Mesendoderm (in vitro differentiated cells): Measurements from ENCODE around the gene FTSJ3.
"Not testable (repeated sequence)": the region's sequence is repeated elsewhere in the genome, so short reads cannot be mapped to it uniquely, and the experiment has no call there.

Source experiments
- DNase-seq: peaks from one replicate; pipeline ENCODE4 v3.0.0; 2013
- H2AK5ac ChIP-seq: 2 replicates; pipeline ENCODE4 v1.6.1; 2013; ENCODE audit warnings: low read length, inconsistent platforms
- H2BK120ac ChIP-seq: 2 replicates; pipeline ENCODE4 v1.6.1; 2013; ENCODE audit warnings: low read depth, mild to moderate bottlenecking, low read length, moderate library complexity, mixed read lengths
- H2BK15ac ChIP-seq: replicated peaks from 2 replicates; pipeline ENCODE4 v1.6.1; 2013; ENCODE audit warnings: low read depth, mild to moderate bottlenecking, moderate library complexity
- H2BK5ac ChIP-seq: 2 replicates; pipeline ENCODE4 v1.6.1; 2013; ENCODE audit warnings: low read length, inconsistent platforms
- H3K18ac ChIP-seq: 2 replicates; pipeline ENCODE4 v1.6.1; 2013; ENCODE audit warnings: mild to moderate bottlenecking, low read length, mixed read lengths
- H3K23ac ChIP-seq: one replicate; pipeline ENCODE4 v1.6.1; 2013; ENCODE audit warnings: low read length
- H3K27ac ChIP-seq: 2 replicates; pipeline ENCODE4 v1.5.1; 2013; ENCODE audit warnings: low read depth, mild to moderate bottlenecking, inconsistent platforms, low read length, moderate library complexity
- H3K27me3 ChIP-seq: 2 replicates; pipeline ENCODE4 v1.6.1; 2013; ENCODE audit warnings: low read length, control low read depth, mild to moderate bottlenecking, inconsistent platforms; ENCODE audit not compliant: insufficient read depth, poor library complexity
- H3K36me3 ChIP-seq: 2 replicates; pipeline ENCODE4 v1.6.1; 2013; ENCODE audit warnings: low read length, inconsistent platforms; ENCODE audit not compliant: control insufficient read depth, insufficient read depth
- H3K4ac ChIP-seq: one replicate; pipeline ENCODE4 v1.6.1; 2013; ENCODE audit warnings: low read depth, mild to moderate bottlenecking, low read length, moderate library complexity
- H3K4me1 ChIP-seq: 2 replicates; pipeline ENCODE4 v1.6.1; 2013; ENCODE audit warnings: low read depth, low read length, inconsistent platforms; ENCODE audit not compliant: control insufficient read depth
- H3K4me2 ChIP-seq: 2 replicates; pipeline ENCODE4 v1.6.1; 2013; ENCODE audit warnings: low read length
- H3K4me3 ChIP-seq: 2 replicates; pipeline ENCODE4 v1.5.1; 2013; ENCODE audit warnings: mild to moderate bottlenecking, low read length
- H3K56ac ChIP-seq: one replicate; pipeline ENCODE4 v1.6.1; 2013; ENCODE audit warnings: low read length
- H3K79me1 ChIP-seq: 2 replicates; pipeline ENCODE4 v1.6.1; 2013; ENCODE audit warnings: low read length, inconsistent platforms
- H3K79me2 ChIP-seq: 2 replicates; pipeline ENCODE4 v1.6.1; 2013; ENCODE audit warnings: mild to moderate bottlenecking, low read length; ENCODE audit not compliant: control insufficient read depth, insufficient read depth
- H3K9ac ChIP-seq: 2 replicates; pipeline ENCODE4 v1.6.1; 2013; ENCODE audit warnings: low read length, inconsistent platforms
- H4K5ac ChIP-seq: one replicate; pipeline ENCODE4 v1.6.1; 2013; ENCODE audit warnings: low read length
- H4K8ac ChIP-seq: one replicate; pipeline ENCODE4 v1.6.1; 2013; ENCODE audit warnings: low read depth, mild to moderate bottlenecking, control low read depth, low read length, moderate library complexity
- WGBS: extraction: QIAGEN DNeasy Blood & Tissue Kit; methylation state at CpG from one replicate; pipeline ENCODE4 v1.1.7; 2013; ENCODE audit warnings: low lambda C conversion rate, missing lambda C conversion rate; ENCODE audit not compliant: insufficient coverage; ENCODE audit errors: extremely low coverage; 5-methylcytosine and 5-hydroxymethylcytosine counted together

Gene FTSJ3

DNA sequence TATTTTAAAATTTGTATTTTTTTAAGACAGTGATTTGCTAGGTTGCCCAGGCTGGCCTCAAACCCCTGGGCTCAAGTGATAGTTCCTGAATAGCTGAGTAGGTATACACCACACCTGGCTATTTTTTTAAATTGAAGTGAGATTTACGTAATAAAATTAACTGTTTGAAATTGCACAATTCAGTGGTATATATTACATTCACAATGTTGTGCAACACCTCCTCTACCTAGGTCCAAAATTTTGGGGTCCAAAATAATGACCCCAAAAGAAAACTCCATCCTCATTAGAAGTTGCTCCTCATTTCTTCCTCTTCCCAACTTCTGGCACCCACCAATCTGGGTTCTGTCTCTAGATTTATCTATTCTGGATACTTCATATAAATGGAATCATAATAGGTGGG, 18.0 kb upstream of the FTSJ3 start:
- Histone ChIP-seq H3K27me3 (no peaks in the 10 kb centered on the region), H3K4me1 (peaks cover 5% of the 10 kb centered on the region), H4K8ac (no peak overlapping the region), H3K79me2 (peaks cover 17% of the 10 kb centered on the region), H3K36me3 (no peaks in the 10 kb centered on the region), H3K79me1 (peaks cover 12% of the 10 kb centered on the region), H3K27ac (no peak overlapping the region), H3K4me3 (no peak overlapping the region), H2AK5ac (no peak overlapping the region), H2BK120ac (no peak overlapping the region), H3K56ac (no peak overlapping the region), H3K4me2 (no peak overlapping the region), H3K9ac (no peak overlapping the region), H4K5ac (no peak overlapping the region), H3K4ac (no peak overlapping the region), H3K23ac (no peak overlapping the region), H3K18ac (no peak overlapping the region), H2BK15ac (no peak overlapping the region), H2BK5ac (no peak overlapping the region)
- no peak for DNase-seq
- no CpG with 5 or more reads among the region's 1 CpG for WGBS

DNA sequence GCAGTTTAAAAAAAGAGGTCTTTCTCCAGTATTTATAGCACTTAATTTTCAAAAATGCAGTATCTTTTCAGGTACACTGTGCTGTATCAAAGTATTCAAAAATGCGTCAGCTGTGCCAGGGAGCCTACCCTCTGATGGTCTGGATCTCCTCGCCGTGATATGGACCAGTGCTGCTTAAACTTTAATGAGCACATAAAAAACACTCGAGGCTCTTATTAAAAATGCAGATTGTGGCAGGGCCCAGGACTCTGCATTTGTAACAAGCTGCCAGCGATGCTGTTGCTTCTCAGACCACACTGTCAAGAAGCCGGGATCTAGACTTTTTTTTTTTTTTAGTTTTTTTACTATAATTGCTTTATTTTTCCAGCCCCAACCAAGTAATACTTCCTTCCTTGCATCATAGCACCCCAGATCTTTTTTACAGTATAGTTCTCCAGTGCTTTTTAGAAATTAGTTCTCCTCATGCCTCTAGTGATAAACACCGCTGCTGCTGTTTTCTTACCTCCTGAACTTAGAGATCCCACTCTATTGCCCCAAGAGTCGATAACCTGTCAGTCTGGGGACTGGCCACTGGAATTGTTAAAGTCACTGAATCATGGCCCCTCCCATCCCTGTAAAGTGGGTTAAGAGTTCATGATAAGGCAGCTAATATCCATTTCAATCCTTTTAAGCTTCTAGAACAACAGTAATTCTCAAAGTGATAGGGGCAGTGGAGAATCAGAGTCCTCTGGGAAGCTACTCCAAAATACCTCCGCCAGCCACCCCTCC, 16.6 kb upstream of the FTSJ3 start:
- WGBS = no CpG with 5 or more reads among the region's 9 CpGs
- Histone ChIP-seq H2AK5ac (no peak overlapping the region), H3K9ac (no peak overlapping the region), H3K56ac (no peak overlapping the region), H3K27ac (no peak overlapping the region), H4K8ac (no peak overlapping the region), H3K27me3 (no peaks in the 10 kb centered on the region), H3K18ac (no peak overlapping the region), H2BK120ac (no peak overlapping the region), H3K4me1 (peaks cover 5% of the 10 kb centered on the region), H3K4me2 (no peak overlapping the region), H2BK15ac (no peak overlapping the region), H3K79me2 (peaks cover 21% of the 10 kb centered on the region), H3K4me3 (no peak overlapping the region), H3K4ac (no peak overlapping the region), H3K79me1 (peaks cover 14% of the 10 kb centered on the region), H3K36me3 (no peaks in the 10 kb centered on the region), H3K23ac (no peak overlapping the region), H4K5ac (no peak overlapping the region), H2BK5ac (no peak overlapping the region)
- DNase-seq = no peak

DNA sequence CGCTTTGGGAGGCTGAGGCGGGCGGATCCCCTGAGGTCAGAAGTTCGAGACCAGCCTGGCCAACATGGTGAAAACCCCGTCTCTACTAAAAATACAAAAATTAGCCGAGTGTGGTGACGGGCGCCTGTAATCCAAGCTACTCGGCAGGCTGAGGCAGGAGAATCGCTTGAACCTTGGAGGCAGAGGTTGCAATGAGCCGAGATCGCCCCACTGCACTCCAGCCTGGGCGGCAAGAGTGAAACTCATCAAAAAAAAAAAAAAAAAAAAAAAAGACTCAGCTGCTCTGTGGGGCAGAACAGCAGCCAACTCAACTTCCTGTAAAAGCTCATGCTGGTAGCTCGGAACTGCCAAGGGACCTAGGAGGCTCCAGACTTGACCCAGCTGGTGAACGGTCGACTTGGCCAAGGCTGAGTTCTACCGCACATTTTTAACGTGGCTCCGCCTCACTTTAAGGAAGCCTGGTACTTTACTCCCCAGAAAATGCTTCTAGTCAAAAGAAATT, 16.0 kb upstream of the FTSJ3 start:
- H3K4ac ChIP-seq = not testable (repeated sequence)
- H3K4me2 ChIP-seq = peak overlapping the region; percentile 45

DNA sequence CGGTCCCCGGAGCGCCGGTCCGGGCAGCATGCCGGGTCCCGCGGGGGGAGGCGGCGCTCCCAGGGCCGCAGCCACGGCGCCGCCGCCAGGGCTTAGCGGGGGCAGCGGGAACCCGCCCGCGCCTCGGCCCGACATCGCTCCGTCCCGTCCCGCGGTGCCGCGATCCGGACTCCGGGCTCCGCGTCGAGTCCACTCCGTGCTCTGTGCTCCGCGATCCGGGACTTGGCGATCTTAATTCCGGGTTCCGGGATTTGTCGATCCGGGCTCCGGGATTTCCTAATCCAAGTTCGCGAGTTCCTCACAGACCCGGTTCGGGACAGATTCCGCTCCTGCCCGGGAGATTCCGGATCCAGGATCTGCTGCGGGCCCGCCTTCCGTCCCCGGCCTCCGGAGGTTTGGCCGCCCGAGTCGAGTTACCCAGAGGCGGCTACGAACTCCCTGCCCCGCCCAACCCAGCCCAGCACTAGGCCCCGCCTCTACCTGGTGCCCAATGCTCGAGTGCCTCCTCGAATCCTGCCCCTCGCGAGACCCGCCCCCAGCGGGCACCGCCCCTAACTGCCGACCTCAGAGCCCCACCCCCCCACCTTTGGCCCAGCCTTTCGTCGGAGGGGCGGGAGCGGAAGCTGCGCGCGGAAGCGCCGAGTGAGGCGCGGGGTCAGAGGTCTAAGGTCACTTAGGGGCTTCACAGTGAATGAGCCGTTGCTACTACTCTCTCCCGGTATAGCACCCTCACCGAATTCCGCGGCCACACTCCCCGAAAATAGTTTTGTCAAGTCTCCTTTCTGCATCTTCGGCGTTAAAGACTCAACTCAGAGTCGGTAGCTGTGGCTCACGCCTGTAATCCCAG, 15.3 kb upstream of the FTSJ3 start, which contains the start of gene SMARCD2:
Gene SMARCD2, minus strand, starts transcription at position 146 of the 847 bp plus-strand sequence. Its CDS starts 11 bp downstream, at position 135.
- peak within 1 kb of the TSS; percentile 88 for H4K8ac ChIP-seq
- peak within 1 kb of the TSS; percentile 96 for H3K9ac ChIP-seq
- H3K23ac ChIP-seq = peak within 1 kb of the TSS; percentile 66
- H3K56ac ChIP-seq = peak within 1 kb of the TSS; percentile 93
- peak within 1 kb of the TSS; percentile 90 for H3K4me2 ChIP-seq
- no peak within 1 kb of the TSS for H2BK5ac ChIP-seq
- H4K5ac ChIP-seq = no peak within 1 kb of the TSS
- peak within 1 kb of the TSS; percentile 93 for H3K4me3 ChIP-seq
- H3K4me1 ChIP-seq = peaks cover 10% of the 10 kb centered on the region
- DNase-seq = peak; percentile 99
- H3K18ac ChIP-seq = peak within 1 kb of the TSS; percentile 98
- H3K79me2 ChIP-seq = peaks cover 34% of the 10 kb centered on the region
- no peak within 1 kb of the TSS for H2BK120ac ChIP-seq
- H3K4ac ChIP-seq = peak within 1 kb of the TSS; percentile 87
- H3K36me3 ChIP-seq = no peaks in the 10 kb centered on the region
- no peaks in the 10 kb centered on the region for H3K27me3 ChIP-seq
- H2BK15ac ChIP-seq = no peak within 1 kb of the TSS
- no peak within 1 kb of the TSS for H2AK5ac ChIP-seq
- H3K27ac ChIP-seq = peak within 1 kb of the TSS; percentile 94
- WGBS = no CpG with 5 or more reads among the region's 92 CpGs
- peaks cover 24% of the 10 kb centered on the region for H3K79me1 ChIP-seq

More for the DNA sequence above, 16.0 kb upstream of the FTSJ3 start:
- H2BK120ac ChIP-seq, H2BK5ac ChIP-seq, H3K36me3 ChIP-seq, H3K18ac ChIP-seq, H2AK5ac ChIP-seq, H3K23ac ChIP-seq, DNase-seq, H4K5ac ChIP-seq, H3K27me3 ChIP-seq, H3K4me3 ChIP-seq, H2BK15ac ChIP-seq: not testable (repeated sequence)
- H3K9ac ChIP-seq = peak overlapping the region; percentile 59
- peaks cover 27% of the 10 kb centered on the region for H3K79me2 ChIP-seq
- H3K4me1 ChIP-seq = peaks cover 10% of the 10 kb centered on the region
- H3K27ac ChIP-seq = peak overlapping the region; percentile 16
- peak overlapping the region; percentile 88 for H4K8ac ChIP-seq
- H3K79me1 ChIP-seq = peaks cover 17% of the 10 kb centered on the region
- H3K56ac ChIP-seq = peak overlapping the region; percentile 40
- WGBS = no CpG with 5 or more reads among the region's 19 CpGs

DNA sequence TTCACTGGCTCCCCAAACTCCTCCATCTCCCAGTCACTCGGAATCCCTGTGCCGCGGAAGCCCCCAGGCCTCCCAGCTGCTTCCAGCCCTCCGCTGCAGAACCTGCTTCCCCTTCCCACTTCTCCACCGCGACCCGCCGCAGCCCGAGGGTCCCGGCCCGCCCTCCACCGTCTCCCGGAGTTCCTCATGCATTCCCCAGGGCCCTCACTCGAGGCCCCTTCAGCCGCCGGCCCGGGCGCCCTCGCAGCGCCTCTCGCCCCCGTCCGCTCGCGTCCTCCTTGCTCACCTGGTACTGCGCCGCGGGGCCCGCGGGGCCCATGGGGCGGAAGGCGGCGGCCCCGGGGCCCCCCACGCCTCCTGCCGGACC, 14.7 kb upstream of the FTSJ3 start:
- Histone ChIP-seq H4K5ac (no peak overlapping the region), H3K4me3 (peak overlapping the region; percentile 93), H2BK5ac (no peak overlapping the region), H3K27me3 (no peaks in the 10 kb centered on the region), H3K4ac (peak overlapping the region; percentile 87), H3K23ac (peak overlapping the region; percentile 66), H3K4me1 (peaks cover 10% of the 10 kb centered on the region), H3K18ac (peak overlapping the region; percentile 98), H2BK120ac (no peak overlapping the region), H3K9ac (peak overlapping the region; percentile 96), H3K79me1 (peaks cover 26% of the 10 kb centered on the region), H3K36me3 (no peaks in the 10 kb centered on the region), H2AK5ac (no peak overlapping the region), H2BK15ac (no peak overlapping the region), H3K27ac (peak overlapping the region; percentile 94), H3K56ac (peak overlapping the region; percentile 93), H3K79me2 (peaks cover 36% of the 10 kb centered on the region), H3K4me2 (peak overlapping the region; percentile 90), H4K8ac (no peak overlapping the region)
- DNase-seq = peak; percentile 51
- no CpG with 5 or more reads among the region's 36 CpGs for WGBS
